ENCODE results near the gene CT47C1. TPM values are rescaled to one million over a fixed set of nuclear protein-coding genes. Genes with fewer than 3 reads are reported as not detected.

The CT47C1 gene
- total and polyA plus RNA-seq, 9 of the 15 experiments (the other 6 are each of a cell fraction or from before 2014, with no cell fraction given) = not detected

- H3K9me1 ChIP-seq (ENCODE audit: control insufficient read depth, insufficient read depth, low read length) = no peaks in the 10 kb centered on the region
- H3K4me3 ChIP-seq = no peak overlapping the region
- no peaks in the 10 kb centered on the region for H4K20me1 ChIP-seq (replicated peaks; ENCODE audit: control insufficient read depth, insufficient read depth, low read length)
- no TSS peak for BruUV-seq (replicated peaks)
- no peak overlapping the region for H3K4me2 ChIP-seq (ENCODE audit: insufficient read depth, low read length)
- POLR2A ChIA-PET = no interaction called here
- in situ Hi-C loops (cut with MboI) = no loop called here
- 0% methylated on average over 1 of the region's 1 CpG for WGBS (ENCODE audit: insufficient coverage, low coverage, missing lambda C conversion rate)
- no peaks in the 10 kb centered on the region for H3K9me3 ChIP-seq (replicated peaks; ENCODE audit: control insufficient read depth, insufficient read depth, low read depth, low read length)
- intact Hi-C loops (cut with micrococcal nuclease) = no loop called here
- no peak overlapping the region for H3K27ac ChIP-seq (ENCODE audit: extremely low read depth, low read depth, low read length)
- FAIRE-seq (no peak), ATAC-seq (no peak), DNase-seq (ENCODE audit: extremely low read depth in 1 of 4, low spot score in 3 of 4) (no peak)
- no peak overlapping the region for H3K9ac ChIP-seq (ENCODE audit: insufficient read depth in 1 of 2, low read depth in 2 of 2, low read length in 2 of 2)
- CTCF ChIA-PET (ENCODE audit: low intra/inter-chr PET ratio) = interaction anchor here (0.6 kb wide), 1 partner anchor 161 kb away, joined by 4 read pairs; no protein-coding TSS in a partner anchor
- TF ChIP-seq KAT7 (CRISPR knock-in tag; IDR thresholded peaks at IDR 0.05; ENCODE audit: borderline replicate concordance) (no peak), PATZ1 (CRISPR knock-in tag; IDR thresholded peaks at IDR 0.05; ENCODE audit: borderline replicate concordance) (no peak), ZSCAN29 (IDR thresholded peaks at IDR 0.05) (no peak), THRAP3 (IDR thresholded peaks at IDR 0.05; ENCODE audit: borderline replicate concordance) (no peak), POLR2H (tag; IDR thresholded peaks at IDR 0.05; ENCODE audit: low read depth) (no peak), HMGN3 (IDR thresholded peaks at IDR 0.05; ENCODE audit: borderline replicate concordance, extremely low read depth, insufficient read length, low read depth, low read length) (no peak), ZNF780A (CRISPR knock-in tag; IDR thresholded peaks at IDR 0.05) (no peak)
- no peaks in the 10 kb centered on the region for H3K27me3 ChIP-seq (ENCODE audit: control insufficient read depth in 2 of 2, insufficient read depth in 2 of 2, low read length in 2 of 2)
- H2AFZ ChIP-seq (ENCODE audit: low read depth, low read length) = no peak overlapping the region
- peaks cover 0 to 8% of the 10 kb centered on the region in 2 experiments; a peak in 2 of 5 replicates for H3K4me1 ChIP-seq (replicated peaks in 1 of 2; ENCODE audit: control insufficient read depth in 2 of 2, insufficient read depth in 2 of 2, low read length in 2 of 2)
- H3K36me3 ChIP-seq (ENCODE audit: control insufficient read depth, insufficient read depth, low read length) = no peaks in the 10 kb centered on the region
- no peaks in the 10 kb centered on the region for H3K79me2 ChIP-seq (ENCODE audit: control insufficient read depth, insufficient read depth, low read length)
These were observed 29.8 kb upstream of the CT47C1 start for GRCh38 chrX:119042996-119043395.

Measured in K562 (cell line).